Sigmoid colon (tissue), 7 donors: ENCODE measurements around the gene STK11IP. TPM values are rescaled to one million over a fixed set of nuclear protein-coding genes. Genes with fewer than 3 reads are reported as not detected.

Experiments
- DNase-seq: peaks from one replicate; pipeline ENCODE4 v3.0.0-alpha.2; 2019
- H3K27ac ChIP-seq, 4 donors: fragments of 200-600 bp; sonication (generic); one replicate each; pipeline ENCODE4 v1.5.1; 2016 to 2019; ENCODE audit warnings: mild to moderate bottlenecking in 1 of 4
- H3K27me3 ChIP-seq, 3 donors: fragments of 200-600 bp; sonication (generic); one replicate each; pipeline ENCODE4 v1.5.1; 2019; ENCODE audit warnings: mild to moderate bottlenecking in 1 of 3
- H3K36me3 ChIP-seq, 4 donors: fragments of 200-600 bp; sonication (generic); one replicate each; pipeline ENCODE4 v1.5.1; 2016 to 2019
- H3K4me1 ChIP-seq, 4 donors: fragments of 200-600 bp; sonication (generic); one replicate each; pipeline ENCODE4 v1.5.1; 2017 to 2019
- H3K4me3 ChIP-seq, 4 donors: fragments of 200-600 bp; sonication (generic); one replicate each; pipeline ENCODE4 v1.5.1; 2017 to 2019; ENCODE audit warnings: mild to moderate bottlenecking in 2 of 4, moderate library complexity in 1 of 4
- H3K9me3 ChIP-seq, 4 donors: fragments of 200-600 bp in 3 of 4; sonication (generic) in 3 of 4; one replicate each; pipeline versions ENCODE4 v1.5.1 to v1.6.1; 2013 to 2019
- EP300 ChIP-seq, 4 donors: sonication (generic); formaldehyde crosslinking; IDR thresholded peaks; one replicate each; pipeline ENCODE4 v1.6.1; 2017; ENCODE audit warnings: antibody characterized with exemption in 4 of 4
- POLR2A ChIP-seq, 2 donors: fragments of 450-650 bp; IDR thresholded peaks; one replicate each; pipeline ENCODE4 v1.6.1; 2016; ENCODE audit warnings: antibody characterized with exemption in 2 of 2, mild to moderate bottlenecking in 2 of 2, moderate library complexity in 2 of 2
- POLR2AphosphoS5 ChIP-seq, 4 donors: sonication (generic); formaldehyde crosslinking; IDR thresholded peaks; one replicate each; pipeline ENCODE4 v1.6.1; 2017; ENCODE audit warnings: antibody characterized with exemption in 4 of 4
- WGBS, 2 donors: extraction: QIAGEN DNeasy Blood & Tissue Kit; methylation state at CpG; one replicate each; pipeline ENCODE4 v1.1.7; 2013; 5-methylcytosine and 5-hydroxymethylcytosine counted together
- intact Hi-C: fragments of 100-400 bp; cut with DNase I; formaldehyde crosslinking; loops from one replicate; pipeline ENCODE4 v1.15.1; 2023
- polyA plus RNA-seq, 3 donors: library from polyadenylated mRNA; stranded (reverse); fragments of 200-250 nt; gene quantifications; one replicate each; pipeline ENCODE4 v1.2.3, GENCODE V29; 2013
- small RNA-seq, 3 donors: library from RNA; depleted of rRNA; stranded (forward); fragments of <200 nt; gene quantifications; one replicate each; pipeline ENCODE3, GENCODE V24; 2016
- total RNA-seq, 4 donors: library from RNA; depleted of rRNA; stranded (reverse); fragments of >200 nt; gene quantifications; one replicate each; pipeline ENCODE4 v1.1.0, GENCODE V29; 2016
- TF ChIP-seq, protein P1 (sequence below), 4 experiments: fragments of 450-650 bp in 3 of 4; fragments of 200-600 bp in 1 of 4; IDR thresholded peaks; one replicate each; pipeline ENCODE4 v1.5.1; 2016 to 2019; ENCODE audit warnings: antibody characterized with exemption in 4 of 4, mild to moderate bottlenecking in 3 of 4, moderate library complexity in 2 of 4
- donor health status: healthy with polysubstance abuse.
- donor health status: Bipolar disorder and iron deficiency.
- donor health status: healthy.

Gene STK11IP
- total and polyA plus RNA-seq, 7 donors, result 6.9 to 36.7 (median 10.8) TPM

DNA sequence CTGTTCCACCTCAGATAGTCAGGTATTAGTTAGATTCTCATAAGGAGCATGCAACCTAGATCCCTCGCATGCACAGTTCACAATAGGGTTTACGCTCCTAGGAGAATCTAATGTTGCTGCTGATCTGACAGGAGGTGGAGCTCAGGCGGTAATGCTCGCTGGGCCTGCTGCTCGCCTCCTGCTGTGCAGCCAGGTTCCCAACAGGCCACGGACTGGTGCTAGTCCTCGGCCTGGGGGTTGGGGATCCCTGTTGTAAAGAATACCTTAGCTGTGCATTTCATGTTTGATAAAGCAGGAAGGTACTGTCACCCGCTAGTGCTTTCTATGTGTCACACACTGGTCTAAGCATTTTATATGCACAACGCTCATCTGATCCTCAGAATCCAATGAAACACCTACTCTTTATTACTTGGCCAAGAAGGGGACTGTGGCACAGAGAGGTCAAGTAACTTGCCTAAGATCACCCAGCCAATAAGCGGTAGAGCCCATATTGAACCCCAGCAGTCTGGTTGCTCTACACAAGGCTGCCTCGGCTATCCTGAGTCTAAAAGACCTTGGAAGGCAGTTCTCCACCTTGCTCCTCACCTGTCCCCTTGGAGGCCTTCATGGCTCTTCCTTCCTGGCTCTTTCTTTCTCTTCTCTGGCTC lies 65.6 kb downstream of the STK11IP start:
- DNase-seq, result no peak
- no peaks in the 10 kb centered on the region for H3K36me3 ChIP-seq
- H3K27ac ChIP-seq, result no peak overlapping the region
- H3K9me3 ChIP-seq, result peaks cover 0 to 6% (median 0%) of the 10 kb centered on the region in 4 donors
- no peak overlapping the region for H3K4me3 ChIP-seq
- no peaks in the 10 kb centered on the region for H3K27me3 ChIP-seq
- peaks cover 0 to 19% (median 0%) of the 10 kb centered on the region in 4 donors for H3K4me1 ChIP-seq
- intact Hi-C loops, result no loop called here
- no peak for TF ChIP-seq EP300 (IDR thresholded peaks at IDR 0.05)
- no peak for TF ChIP-seq POLR2AphosphoS5 (IDR thresholded peaks at IDR 0.05)
- TF ChIP-seq, protein P1, sequence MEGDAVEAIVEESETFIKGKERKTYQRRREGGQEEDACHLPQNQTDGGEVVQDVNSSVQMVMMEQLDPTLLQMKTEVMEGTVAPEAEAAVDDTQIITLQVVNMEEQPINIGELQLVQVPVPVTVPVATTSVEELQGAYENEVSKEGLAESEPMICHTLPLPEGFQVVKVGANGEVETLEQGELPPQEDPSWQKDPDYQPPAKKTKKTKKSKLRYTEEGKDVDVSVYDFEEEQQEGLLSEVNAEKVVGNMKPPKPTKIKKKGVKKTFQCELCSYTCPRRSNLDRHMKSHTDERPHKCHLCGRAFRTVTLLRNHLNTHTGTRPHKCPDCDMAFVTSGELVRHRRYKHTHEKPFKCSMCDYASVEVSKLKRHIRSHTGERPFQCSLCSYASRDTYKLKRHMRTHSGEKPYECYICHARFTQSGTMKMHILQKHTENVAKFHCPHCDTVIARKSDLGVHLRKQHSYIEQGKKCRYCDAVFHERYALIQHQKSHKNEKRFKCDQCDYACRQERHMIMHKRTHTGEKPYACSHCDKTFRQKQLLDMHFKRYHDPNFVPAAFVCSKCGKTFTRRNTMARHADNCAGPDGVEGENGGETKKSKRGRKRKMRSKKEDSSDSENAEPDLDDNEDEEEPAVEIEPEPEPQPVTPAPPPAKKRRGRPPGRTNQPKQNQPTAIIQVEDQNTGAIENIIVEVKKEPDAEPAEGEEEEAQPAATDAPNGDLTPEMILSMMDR (IDR thresholded peaks at IDR 0.05), result no peak
- no peak for TF ChIP-seq POLR2A (IDR thresholded peaks at IDR 0.05)
- 82 to 85% methylated on average over 11 of the region's 11 CpGs for WGBS, 2 donors

DNA sequence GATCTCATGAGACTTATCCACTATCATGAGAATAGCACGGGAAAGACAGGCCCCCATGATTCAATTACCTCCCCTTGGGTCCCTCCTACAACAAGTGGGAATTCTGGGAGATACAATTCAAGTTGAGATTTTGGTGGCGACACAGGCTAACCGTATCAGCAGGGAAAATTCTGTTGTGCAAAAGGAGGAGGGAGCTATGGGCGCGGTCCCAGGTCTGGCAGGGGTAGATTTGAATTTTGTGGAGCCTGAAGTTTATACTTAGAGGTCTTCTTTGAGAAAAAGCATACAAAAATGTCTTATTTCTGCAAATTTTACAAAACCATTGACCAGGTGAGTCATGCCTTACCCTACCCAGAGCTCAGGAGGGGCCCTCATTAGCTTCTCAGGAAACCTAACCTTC lies 66.4 kb downstream of the STK11IP start:
- Histone ChIP-seq H3K4me3 (no peak overlapping the region), H3K27ac (no peak overlapping the region), H3K36me3 (no peaks in the 10 kb centered on the region), H3K27me3 (no peaks in the 10 kb centered on the region), H3K9me3 (peaks cover 0 to 6% (median 0%) of the 10 kb centered on the region in 4 donors), H3K4me1 (peaks cover 0 to 19% (median 0%) of the 10 kb centered on the region in 4 donors)
- intact Hi-C loops, result no loop called here
- no peak for DNase-seq
- TF ChIP-seq POLR2AphosphoS5 (IDR thresholded peaks at IDR 0.05) (no peak), EP300 (IDR thresholded peaks at IDR 0.05) (no peak), POLR2A (IDR thresholded peaks at IDR 0.05) (no peak)
- TF ChIP-seq, protein P1 (IDR thresholded peaks at IDR 0.05), result no peak
- WGBS, 2 donors, result 83 to 98% methylated on average over 5 of the region's 5 CpGs

DNA sequence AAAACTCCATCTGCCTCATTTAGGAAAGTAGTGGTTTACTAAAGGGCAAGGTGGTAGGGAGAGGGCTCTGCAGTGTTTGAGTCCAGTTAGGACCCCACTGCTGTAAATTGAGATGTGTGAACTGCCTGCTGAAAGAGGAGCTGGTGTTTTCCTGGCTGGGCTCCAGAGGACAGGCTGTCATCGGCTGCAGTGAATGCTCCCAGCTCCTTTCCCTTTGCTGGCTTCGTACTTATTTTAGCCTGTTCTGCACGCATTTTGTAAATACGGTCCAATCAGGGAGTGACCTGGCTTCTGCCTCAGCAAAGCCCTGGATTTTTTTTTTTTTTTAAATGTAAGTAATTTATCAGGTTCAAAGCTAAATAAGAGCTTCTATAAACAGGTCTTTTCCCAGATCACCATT lies 67.3 kb downstream of the STK11IP start:
- Histone ChIP-seq H3K9me3 (peaks cover 0 to 6% (median 0%) of the 10 kb centered on the region in 4 donors), H3K4me1 (peaks cover 0 to 19% (median 0%) of the 10 kb centered on the region in 4 donors), H3K4me3 (no peak overlapping the region), H3K27ac (peak overlapping the region in 2 of 4 donors; percentile 30 to 41), H3K27me3 (no peaks in the 10 kb centered on the region), H3K36me3 (no peaks in the 10 kb centered on the region)
- TF ChIP-seq EP300 (IDR thresholded peaks at IDR 0.05), result no peak
- TF ChIP-seq, protein P1 (IDR thresholded peaks at IDR 0.05), result no peak
- 61% methylated on average over 4 of the region's 4 CpGs for WGBS, 2 donors
- intact Hi-C loops, result no loop called here
- DNase-seq, result peak; percentile 76

DNA sequence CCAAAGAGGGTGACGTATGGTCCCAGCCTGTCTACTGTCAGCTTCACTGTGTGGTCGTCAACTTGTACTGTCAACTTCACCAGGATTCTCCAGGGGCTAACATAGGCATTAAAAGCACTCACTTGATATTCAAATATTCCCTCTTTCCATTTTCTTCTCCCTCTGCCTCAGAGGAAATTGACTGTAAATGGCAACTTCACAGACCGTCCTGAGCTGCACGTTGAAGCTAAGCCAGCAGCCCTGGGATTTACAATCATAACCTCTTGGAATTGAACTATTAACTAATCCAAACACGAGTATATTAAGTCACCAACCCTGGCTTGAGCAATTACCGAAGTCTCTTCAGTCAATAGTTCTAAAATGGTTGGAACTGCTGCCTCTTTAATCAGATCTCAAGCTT lies 68.3 kb downstream of the STK11IP start:
- DNase-seq, result no peak
- TF ChIP-seq, protein P1 (IDR thresholded peaks at IDR 0.05), result no peak
- peak overlapping the region in 1 of 4 donors; percentile 7 for H3K27ac ChIP-seq

More for the DNA sequence above, 68.3 kb downstream of the STK11IP start:
- intact Hi-C loops, result no loop called here
- H3K4me1 ChIP-seq, result peaks cover 0 to 19% (median 0%) of the 10 kb centered on the region in 4 donors
- H3K9me3 ChIP-seq, result peaks cover 0 to 6% (median 0%) of the 10 kb centered on the region in 4 donors
- H3K27me3 ChIP-seq, result no peaks in the 10 kb centered on the region
- no peak overlapping the region for H3K4me3 ChIP-seq
- no peaks in the 10 kb centered on the region for H3K36me3 ChIP-seq
- 70 to 75% methylated on average over 6 of the region's 6 CpGs for WGBS, 2 donors

Small RNAs within 50 kb of the gene (small RNA-seq; reads per million reads assigned to genes)
- gene MIR3132, result 0 reads per million in 3 donors
- 0 reads per million in 3 donors for gene RN7SKP213

Other genes starting within 250 kb of the STK11IP start
- 10 to 100 TPM; 43.2 to 62.8 (median 53.1) TPM for gene DNPEP, start 209.9 kb upstream of the STK11IP start, total RNA-seq
- 100 to 1,000 TPM; 108 to 137 (median 132) TPM for gene DNPEP, start 209.9 kb upstream of the STK11IP start, polyA plus RNA-seq
- over 10,000 TPM in 3 of 4 donors, 1,000 to 10,000 TPM in 1; 7,366 to 30,562 (median 13,340) TPM for gene DES, start 179.5 kb upstream of the STK11IP start, total RNA-seq
- 100 to 1,000 TPM in 2 of 3 donors, 10 to 100 TPM in 1; 35.1 to 264 (median 162) TPM for gene DES, start 179.5 kb upstream of the STK11IP start, polyA plus RNA-seq
- gene SPEG, start 163.0 kb upstream of the STK11IP start, total RNA-seq, result 100 to 1,000 TPM; 123 to 321 (median 194) TPM
- 10 to 100 TPM in 2 of 3 donors, 1 to 10 TPM in 1; 6.0 to 25.4 (median 13.4) TPM for gene SPEG, start 163.0 kb upstream of the STK11IP start, polyA plus RNA-seq
- gene GMPPA, start 99.0 kb upstream of the STK11IP start, total RNA-seq, result 10 to 100 TPM; 13.9 to 24.7 (median 21.3) TPM
- gene GMPPA, start 99.0 kb upstream of the STK11IP start, polyA plus RNA-seq, result 10 to 100 TPM; 42.6 to 52.8 (median 44.2) TPM
- under 1 TPM in 1 of 4 donors, not detected in 3; under 0.01 TPM for gene ASIC4, start 83.4 kb upstream of the STK11IP start, total RNA-seq
- gene ASIC4, start 83.4 kb upstream of the STK11IP start, polyA plus RNA-seq, result under 1 TPM in 1 of 3 donors, not detected in 2; 0.07 TPM
- 10 to 100 TPM; 12.5 to 39.1 (median 23.5) TPM for gene CHPF, start 54.0 kb upstream of the STK11IP start, total RNA-seq
- gene CHPF, start 54.0 kb upstream of the STK11IP start, polyA plus RNA-seq, result 10 to 100 TPM in 1 of 3 donors, 1 to 10 TPM in 2; 5.5 to 37.3 (median 6.6) TPM
- gene TMEM198, start 53.8 kb upstream of the STK11IP start, total RNA-seq, result 1 to 10 TPM in 3 of 4 donors, under 1 TPM in 1; 0.71 to 3.0 (median 1.6) TPM
- 1 to 10 TPM in 2 of 3 donors, not detected in 1; 1.2 to 3.9 TPM for gene TMEM198, start 53.8 kb upstream of the STK11IP start, polyA plus RNA-seq
- gene OBSL1, start 26.3 kb upstream of the STK11IP start, total RNA-seq, result 10 to 100 TPM; 34.6 to 83.6 (median 53.3) TPM
- 10 to 100 TPM in 1 of 3 donors, 1 to 10 TPM in 2; 2.8 to 15.6 (median 7.8) TPM for gene OBSL1, start 26.3 kb upstream of the STK11IP start, polyA plus RNA-seq
- under 1 TPM in 2 of 4 donors, not detected in 2; 0.33 to 0.36 TPM for gene INHA, start 25.5 kb upstream of the STK11IP start, total RNA-seq
- under 1 TPM in 2 of 3 donors, not detected in 1; 0.31 to 0.46 TPM for gene INHA, start 25.5 kb upstream of the STK11IP start, polyA plus RNA-seq
- gene SLC4A3, start 29.8 kb downstream of the STK11IP start, total RNA-seq, result 1 to 10 TPM in 3 of 4 donors, under 1 TPM in 1; 0.99 to 5.0 (median 1.1) TPM
- 1 to 10 TPM in 1 of 3 donors, under 1 TPM in 2; under 0.01 to 1.0 (median 0.46) TPM for gene SLC4A3, start 29.8 kb downstream of the STK11IP start, polyA plus RNA-seq